Cardiac septum (tissue), 1 donor: ENCODE data around the gene TMEM44. TPM values are rescaled to one million over a fixed set of nuclear protein-coding genes. Genes with fewer than 3 reads are reported as not detected.
"Not testable (repeated sequence)": the region's sequence is repeated elsewhere in the genome, so short reads cannot be mapped to it uniquely, and the experiment has no call there.

Experiments used
- DNase-seq: peaks from one replicate; pipeline ENCODE4 v3.0.0-alpha.2; 2020; ENCODE audit warnings: low spot score
- intact Hi-C: fragments of 100-400 bp; cut with DNase I; formaldehyde crosslinking; loops from one replicate; pipeline ENCODE4 v1.14.0; 2022
- total RNA-seq: library from RNA; stranded (reverse); fragmentation: NEBNext Ultra II Directional; extraction: Animal tissue kit (Norgen Biotek cat#: 25700); gene quantifications from one replicate; pipeline ENCODE4 v1.2.1, GENCODE V29; 2021
- donor health status: DM: no; HTN: no; CAD: no.

The TMEM44 gene
- total RNA-seq, 1 donor from 2014 or later, result 5.7 TPM

GRCh38 chr3:194657439-194657838 is 24.2 kb upstream of the TMEM44 start:
- no peak for DNase-seq
- intact Hi-C loops, result no loop called here

GRCh38 chr3:194654443-194654842 is 21.2 kb upstream of the TMEM44 start:
- intact Hi-C loops, result no loop called here
- DNase-seq, result no peak

GRCh38 chr3:194647747-194648146 is 14.5 kb upstream of the TMEM44 start:
- intact Hi-C loops, result no loop called here
- no peak for DNase-seq

- DNase-seq, result no peak
- intact Hi-C loops, result no loop called here
These were observed 9.6 kb upstream of the TMEM44 start for GRCh38 chr3:194642769-194643168.

GRCh38 chr3:194640829-194641228 is 7.6 kb upstream of the TMEM44 start:
- DNase-seq, result peak; percentile 10
- intact Hi-C loops, result no loop called here

GRCh38 chr3:194638991-194639605 is 5.9 kb upstream of the TMEM44 start:
- DNase-seq, result peak; percentile 64
- intact Hi-C loops, result no loop called here

GRCh38 chr3:194637541-194638400 is 4.6 kb upstream of the TMEM44 start:
- intact Hi-C loops, result no loop called here
- DNase-seq, result peak; percentile 70

GRCh38 chr3:194637066-194637465 is 3.8 kb upstream of the TMEM44 start:
- peak; percentile 60 for DNase-seq
- intact Hi-C loops, result no loop called here

GRCh38 chr3:194632809-194633348 is 340 bp downstream of the TMEM44 start:
- DNase-seq, result peak; percentile 76
- intact Hi-C loops, result no loop called here

GRCh38 chr3:194632226-194632808 is 902 bp downstream of the TMEM44 start:
- intact Hi-C loops, result no loop called here
- peak; percentile 67 for DNase-seq

- peak; percentile 70 for DNase-seq
- intact Hi-C loops, result no loop called here
These were observed 1.5 kb downstream of the TMEM44 start for GRCh38 chr3:194631696-194632095.

- intact Hi-C loops, result not testable (repeated sequence)
- peak; percentile 29 for DNase-seq
These were observed 2.5 kb downstream of the TMEM44 start for GRCh38 chr3:194630681-194631080.

GRCh38 chr3:194624956-194625355 is 8.3 kb downstream of the TMEM44 start:
- intact Hi-C loops, result no loop called here
- DNase-seq, result no peak

- intact Hi-C loops, result no loop called here
- DNase-seq, result no peak
These were observed 9.5 kb downstream of the TMEM44 start for GRCh38 chr3:194623449-194624290.

- intact Hi-C loops, result no loop called here
These were observed 10.4 kb downstream of the TMEM44 start for GRCh38 chr3:194622621-194623340.

GRCh38 chr3:194621947-194622346 is 11.3 kb downstream of the TMEM44 start:
- no peak for DNase-seq
- intact Hi-C loops, result no loop called here

More at GRCh38 chr3:194622621-194623340, 10.4 kb downstream of the TMEM44 start:
- no peak for DNase-seq

GRCh38 chr3:194620196-194620595 is 13.0 kb downstream of the TMEM44 start:
- intact Hi-C loops, result no loop called here
- DNase-seq, result no peak

GRCh38 chr3:194619741-194620140 is 13.5 kb downstream of the TMEM44 start:
- intact Hi-C loops, result no loop called here
- no peak for DNase-seq
